HG03045 (cell line): ENCODE data around the gene OLFML2B.
"Not testable (repeated sequence)": the region's sequence is repeated elsewhere in the genome, so short reads cannot be mapped to it uniquely, and the experiment has no call there.

ENCODE experiments used
- ATAC-seq: cut with Tn5 transposase; IDR thresholded peaks from one replicate; pipeline ENCODE4 v1.9.1; 2021; ENCODE audit warnings: mild to moderate bottlenecking, moderate library complexity; ENCODE audit not compliant: unreplicated experiment

Gene OLFML2B

GRCh38 chr1:162036163-162036562 is 12.5 kb upstream of the OLFML2B start:
- no peak for ATAC-seq

GRCh38 chr1:162035241-162035640 is 11.6 kb upstream of the OLFML2B start:
- ATAC-seq = no peak

- ATAC-seq = no peak
These were observed 9.8 kb upstream of the OLFML2B start for GRCh38 chr1:162033428-162033827.

GRCh38 chr1:162030759-162031280 is 7.2 kb upstream of the OLFML2B start:
- no peak for ATAC-seq

- ATAC-seq = no peak
These were observed 5.5 kb upstream of the OLFML2B start for GRCh38 chr1:162029157-162029556.

GRCh38 chr1:162028726-162029125 is 5.1 kb upstream of the OLFML2B start:
- no peak for ATAC-seq

- no peak for ATAC-seq
These were observed 3.2 kb upstream of the OLFML2B start for GRCh38 chr1:162026881-162027280.

GRCh38 chr1:162025541-162025940 is 1.9 kb upstream of the OLFML2B start:
- ATAC-seq = no peak

GRCh38 chr1:162023181-162023546 is 505 bp downstream of the OLFML2B start:
- ATAC-seq = no peak

- ATAC-seq = no peak
These were observed 1.0 kb downstream of the OLFML2B start for GRCh38 chr1:162022626-162023025.

GRCh38 chr1:162021124-162021523 is 2.5 kb downstream of the OLFML2B start:
- no peak for ATAC-seq

GRCh38 chr1:162020150-162020549 is 3.5 kb downstream of the OLFML2B start:
- no peak for ATAC-seq

GRCh38 chr1:162019446-162019845 is 4.2 kb downstream of the OLFML2B start:
- no peak for ATAC-seq

GRCh38 chr1:162019006-162019405 is 4.7 kb downstream of the OLFML2B start:
- no peak for ATAC-seq

- ATAC-seq = no peak
These were observed 5.3 kb downstream of the OLFML2B start for GRCh38 chr1:162018418-162018817.

- not testable (repeated sequence) for ATAC-seq
These were observed 5.9 kb downstream of the OLFML2B start for GRCh38 chr1:162017791-162018190.

GRCh38 chr1:162016631-162017030 is 7.0 kb downstream of the OLFML2B start:
- no peak for ATAC-seq

- ATAC-seq = no peak
These were observed 8.5 kb downstream of the OLFML2B start for GRCh38 chr1:162015196-162015595.

GRCh38 chr1:162014202-162014601 is 9.5 kb downstream of the OLFML2B start:
- no peak for ATAC-seq

- no peak for ATAC-seq
These were observed 10.4 kb downstream of the OLFML2B start for GRCh38 chr1:162013289-162013688.

GRCh38 chr1:162011337-162012012 is 12.2 kb downstream of the OLFML2B start:
- ATAC-seq = no peak

- ATAC-seq = no peak
These were observed 13.5 kb downstream of the OLFML2B start for GRCh38 chr1:162010175-162010506.

- no peak for ATAC-seq
These were observed 14.0 kb downstream of the OLFML2B start for GRCh38 chr1:162009501-162010174.
